Endodermal cell (in vitro differentiated cells): Measurements from ENCODE around the gene CHST9. TPM values are rescaled to one million over a fixed set of nuclear protein-coding genes. Genes with fewer than 3 reads are reported as not detected.
"Not testable (repeated sequence)": the region's sequence is repeated elsewhere in the genome, so short reads cannot be mapped to it uniquely, and the experiment has no call there.

Experiments
- DNase-seq: peaks from one replicate; pipeline ENCODE4 v3.0.0-alpha.2; 2017
- H3K27ac ChIP-seq: 2 replicates; pipeline ENCODE4 v1.5.1; 2013; ENCODE audit warnings: mild to moderate bottlenecking, low read depth, low read length, moderate library complexity
- H3K27me3 ChIP-seq: 2 replicates; pipeline ENCODE4 v1.6.1; 2013; ENCODE audit warnings: mild to moderate bottlenecking, low read length, moderate library complexity; ENCODE audit not compliant: insufficient read depth, control insufficient read depth, poor library complexity, severe bottlenecking
- H3K36me3 ChIP-seq: 2 replicates; pipeline ENCODE4 v1.7.0; 2013; ENCODE audit warnings: mild to moderate bottlenecking, low read length, moderate library complexity; ENCODE audit not compliant: control insufficient read depth, insufficient read depth
- H3K4me1 ChIP-seq: one replicate; pipeline ENCODE4 v1.7.0; 2013; ENCODE audit warnings: low read length; ENCODE audit not compliant: control insufficient read depth, insufficient read depth
- H3K4me3 ChIP-seq: 2 replicates; pipeline ENCODE4 v1.5.1; 2013; ENCODE audit warnings: mild to moderate bottlenecking, low read length, moderate library complexity
- H3K9ac ChIP-seq: 2 replicates; pipeline ENCODE4 v1.6.1; 2013; ENCODE audit warnings: mild to moderate bottlenecking, low read length, moderate library complexity; ENCODE audit not compliant: poor library complexity, severe bottlenecking; ENCODE audit errors: extremely low read depth
- H3K9me3 ChIP-seq: 2 replicates; pipeline ENCODE4 v1.6.1; 2013; ENCODE audit warnings: mild to moderate bottlenecking, low read length, moderate library complexity; ENCODE audit not compliant: control insufficient read depth
- H3K27ac Mint-ChIP-seq: 2 replicates; pipeline ENCODE4 v1.8.0; 2020; ENCODE audit warnings: mixed read lengths
- H3K27me3 Mint-ChIP-seq: 2 replicates; pipeline ENCODE4 v1.8.0; 2021; ENCODE audit warnings: mild to moderate bottlenecking, mixed read lengths; ENCODE audit not compliant: insufficient read depth
- H3K36me3 Mint-ChIP-seq: 2 replicates; pipeline ENCODE4 v1.8.0; 2020; ENCODE audit warnings: low read depth, mixed read lengths
- H3K4me1 Mint-ChIP-seq: 2 replicates; pipeline ENCODE4 v1.8.0; 2020; ENCODE audit warnings: mixed read lengths
- H3K4me3 Mint-ChIP-seq: 2 replicates; pipeline ENCODE4 v1.8.0; 2020; ENCODE audit warnings: mild to moderate bottlenecking, moderate library complexity, mixed read lengths
- H3K9me3 Mint-ChIP-seq: 2 replicates; pipeline ENCODE4 v1.8.0; 2020; ENCODE audit warnings: mild to moderate bottlenecking, mixed read lengths
- WGBS, 2 experiments: methylation state at CpG; one replicate each; pipeline versions ENCODE4 v1.1.5 to v1.1.7; 2013; ENCODE audit warnings: missing lambda C conversion rate in 2 of 2, mixed read lengths in 1 of 2; ENCODE audit not compliant: insufficient coverage in 1 of 2, insufficient read length in 1 of 2; 5-methylcytosine and 5-hydroxymethylcytosine counted together
- total RNA-seq, 2 donors: library from RNA; stranded (reverse); fragmentation: NEBNext Ultra II Directional in 1 of 2; extraction: Animal tissue kit (Norgen Biotek cat#: 25700) in 1 of 2; gene quantifications; 2 replicates in 1 of 2; 3 replicates in 1 of 2; pipeline ENCODE4 v1.2.1, GENCODE V29; 2021
- TF ChIP-seq, protein P1 (sequence below): fragments of 200-600 bp; sonication (generic); conservative IDR thresholded peaks from 2 replicates; pipeline ENCODE4 v1.5.0; 2021; ENCODE audit warnings: antibody characterized with exemption, mild to moderate bottlenecking

The CHST9 gene
- total RNA-seq, 2 donors from 2014 or later: 47.5 to 75.8 TPM

DNA sequence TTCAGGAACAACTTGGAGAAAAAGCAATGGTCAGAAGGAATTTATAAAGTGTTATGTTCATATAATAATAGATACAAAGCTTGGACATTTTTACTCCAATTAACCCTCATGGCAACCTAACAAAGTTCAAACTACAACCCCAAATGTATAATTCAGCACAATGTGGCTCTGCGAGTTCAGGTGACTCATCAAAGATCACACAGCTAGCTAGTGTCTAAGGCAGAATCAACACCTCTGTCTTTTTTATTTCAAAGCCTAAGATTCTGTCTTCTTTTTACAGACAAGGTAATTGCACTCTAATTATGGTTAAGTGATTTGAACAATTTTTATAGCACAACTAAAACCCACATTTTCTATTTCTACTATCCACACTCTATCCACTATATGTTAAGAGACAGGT, 90.5 kb downstream of the CHST9 start:
- WGBS, 2 experiments: 97% methylated on average over 1 of the region's 1 CpG; no CpG with 5 or more reads in 1 of the 2 experiments
- DNase-seq: no peak
- Mint-ChIP-seq H3K4me3 (no peak overlapping the region), H3K27me3 (no peaks in the 10 kb centered on the region), H3K27ac (no peak overlapping the region), H3K36me3 (peaks cover 77% of the 10 kb centered on the region), H3K4me1 (no peaks in the 10 kb centered on the region), H3K9me3 (peaks cover 74% of the 10 kb centered on the region)
- Histone ChIP-seq H3K9me3 (peaks cover 26% of the 10 kb centered on the region), H3K4me1 (no peaks in the 10 kb centered on the region), H3K9ac (no peak overlapping the region), H3K27ac (no peak overlapping the region), H3K36me3 (no peaks in the 10 kb centered on the region), H3K4me3 (no peak overlapping the region), H3K27me3 (no peaks in the 10 kb centered on the region)
- TF ChIP-seq, protein P1, sequence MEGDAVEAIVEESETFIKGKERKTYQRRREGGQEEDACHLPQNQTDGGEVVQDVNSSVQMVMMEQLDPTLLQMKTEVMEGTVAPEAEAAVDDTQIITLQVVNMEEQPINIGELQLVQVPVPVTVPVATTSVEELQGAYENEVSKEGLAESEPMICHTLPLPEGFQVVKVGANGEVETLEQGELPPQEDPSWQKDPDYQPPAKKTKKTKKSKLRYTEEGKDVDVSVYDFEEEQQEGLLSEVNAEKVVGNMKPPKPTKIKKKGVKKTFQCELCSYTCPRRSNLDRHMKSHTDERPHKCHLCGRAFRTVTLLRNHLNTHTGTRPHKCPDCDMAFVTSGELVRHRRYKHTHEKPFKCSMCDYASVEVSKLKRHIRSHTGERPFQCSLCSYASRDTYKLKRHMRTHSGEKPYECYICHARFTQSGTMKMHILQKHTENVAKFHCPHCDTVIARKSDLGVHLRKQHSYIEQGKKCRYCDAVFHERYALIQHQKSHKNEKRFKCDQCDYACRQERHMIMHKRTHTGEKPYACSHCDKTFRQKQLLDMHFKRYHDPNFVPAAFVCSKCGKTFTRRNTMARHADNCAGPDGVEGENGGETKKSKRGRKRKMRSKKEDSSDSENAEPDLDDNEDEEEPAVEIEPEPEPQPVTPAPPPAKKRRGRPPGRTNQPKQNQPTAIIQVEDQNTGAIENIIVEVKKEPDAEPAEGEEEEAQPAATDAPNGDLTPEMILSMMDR: no peak

DNA sequence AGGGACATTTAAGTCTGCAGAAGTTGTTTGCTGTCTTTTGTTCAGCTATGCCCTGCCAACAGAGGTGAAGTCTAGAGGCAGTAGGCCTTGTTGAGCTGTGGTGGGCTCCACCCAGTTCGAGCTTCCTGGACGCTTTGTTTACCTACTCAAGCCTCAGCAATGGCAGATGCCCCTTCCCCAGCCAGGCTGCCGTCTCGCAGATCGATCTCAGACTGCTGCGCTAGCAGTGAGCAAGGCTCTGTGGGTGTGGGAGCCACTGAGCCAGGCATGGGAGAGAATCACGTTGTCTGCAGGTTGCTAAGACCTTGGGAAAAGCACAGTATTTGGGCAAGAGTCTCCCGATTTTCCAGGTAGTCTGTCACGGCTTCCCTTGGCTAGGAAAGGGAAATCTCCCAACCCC, 91.8 kb downstream of the CHST9 start:
- H3K9me3 Mint-ChIP-seq: peaks cover 63% of the 10 kb centered on the region

DNA sequence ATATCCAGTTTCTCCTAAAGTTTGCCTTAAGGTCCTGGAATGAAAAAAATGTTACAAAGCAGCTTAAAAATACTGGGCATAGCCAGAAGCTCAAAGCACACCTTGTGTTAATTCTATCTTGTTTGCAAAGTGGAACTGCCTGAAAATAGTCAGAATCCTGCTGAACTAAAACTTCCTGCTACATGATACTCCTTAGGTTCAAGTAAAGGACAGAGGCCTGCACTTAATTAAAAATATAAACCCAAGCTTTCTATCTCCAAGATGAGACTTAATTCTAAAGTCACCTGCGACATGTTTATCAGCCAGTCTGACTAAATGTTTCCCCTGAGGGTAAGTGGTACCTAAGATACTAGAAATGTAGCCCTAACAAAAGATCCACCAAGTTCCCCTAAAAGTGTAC, 103.4 kb downstream of the CHST9 start:
- Histone ChIP-seq H3K27ac (no peak overlapping the region), H3K9ac (no peak overlapping the region), H3K9me3 (no peaks in the 10 kb centered on the region), H3K4me1 (no peaks in the 10 kb centered on the region), H3K4me3 (no peak overlapping the region), H3K36me3 (no peaks in the 10 kb centered on the region), H3K27me3 (no peaks in the 10 kb centered on the region)
- peaks cover 18% of the 10 kb centered on the region for H3K4me1 Mint-ChIP-seq
- DNase-seq: no peak
- WGBS, 2 experiments: 92% methylated on average over 1 of the region's 1 CpG; no CpG with 5 or more reads in 1 of the 2 experiments
- peaks cover 6% of the 10 kb centered on the region for H3K36me3 Mint-ChIP-seq
- H3K27me3 Mint-ChIP-seq: no peaks in the 10 kb centered on the region
- TF ChIP-seq, protein P1: no peak
- no peak overlapping the region for H3K27ac Mint-ChIP-seq
- H3K4me3 Mint-ChIP-seq: no peak overlapping the region
- H3K9me3 Mint-ChIP-seq: no peaks in the 10 kb centered on the region

More for the DNA sequence above, 91.8 kb downstream of the CHST9 start:
- not testable (repeated sequence) for H3K9ac ChIP-seq, H3K27ac ChIP-seq, H3K27ac Mint-ChIP-seq, H3K4me3 Mint-ChIP-seq, H3K27me3 ChIP-seq, H3K4me3 ChIP-seq, H3K4me1 Mint-ChIP-seq, DNase-seq, H3K4me1 ChIP-seq, H3K36me3 ChIP-seq, H3K27me3 Mint-ChIP-seq
- H3K36me3 Mint-ChIP-seq: peaks cover 64% of the 10 kb centered on the region
- peaks cover 13% of the 10 kb centered on the region for H3K9me3 ChIP-seq
- 87 to 90% methylated on average over 4 to 9 of the region's 9 CpGs for WGBS, 2 experiments

DNA sequence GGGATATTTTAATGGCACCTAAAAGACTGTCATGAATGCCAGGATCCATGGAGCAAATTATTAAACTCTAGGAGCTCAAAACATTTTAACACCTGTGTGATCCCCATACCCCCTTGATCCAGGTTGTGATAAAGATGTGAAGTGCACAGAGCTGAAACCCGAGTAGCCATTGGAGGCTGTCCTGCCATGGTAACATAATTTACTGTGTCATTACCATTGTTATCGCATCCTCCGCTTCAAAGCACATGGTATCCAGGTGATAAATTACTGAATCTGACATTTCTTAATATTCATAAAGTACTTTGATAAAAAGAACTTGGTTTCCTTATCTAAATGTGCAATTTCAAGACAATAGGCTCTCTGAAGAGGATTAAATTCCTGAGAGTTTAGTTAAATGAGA, 109.3 kb downstream of the CHST9 start:
- no peaks in the 10 kb centered on the region for H3K27me3 Mint-ChIP-seq
- H3K9ac ChIP-seq: no peak overlapping the region
- 90 to 95% methylated on average over 2 to 3 of the region's 3 CpGs for WGBS, 2 experiments
- no peaks in the 10 kb centered on the region for H3K9me3 ChIP-seq
- TF ChIP-seq, protein P1: no peak
- no peak overlapping the region for H3K4me3 ChIP-seq
- H3K27ac Mint-ChIP-seq: no peak overlapping the region
- peaks cover 41% of the 10 kb centered on the region for H3K4me1 Mint-ChIP-seq
- H3K27ac ChIP-seq: no peak overlapping the region
- H3K4me3 Mint-ChIP-seq: no peak overlapping the region
- no peaks in the 10 kb centered on the region for H3K27me3 ChIP-seq
- no peaks in the 10 kb centered on the region for H3K9me3 Mint-ChIP-seq
- H3K36me3 ChIP-seq: no peaks in the 10 kb centered on the region
- H3K4me1 ChIP-seq: peaks cover 18% of the 10 kb centered on the region
- H3K36me3 Mint-ChIP-seq: peaks cover 6% of the 10 kb centered on the region
- no peak for DNase-seq
